HepG2 (cell line): Measurements from ENCODE around the gene RSAD1. TPM values are rescaled to one million over a fixed set of nuclear protein-coding genes. Genes with fewer than 3 reads are reported as not detected.

Experiments used
- CEBPB ChIP-seq: IDR thresholded peaks from 2 replicates; pipeline ENCODE4 v1.6.1; 2011; ENCODE audit warnings: low read depth, low read length, improper control_type of control experiment, borderline replicate concordance
- HMG20B ChIP-seq: conservative IDR thresholded peaks from 2 replicates; pipeline ENCODE4 v1.6.1; 2016; ENCODE audit warnings: missing genetic modification reagents, missing compliant biosample characterization
- JUN ChIP-seq: sonication (generic); formaldehyde crosslinking; IDR thresholded peaks from 2 replicates; pipeline ENCODE4 v1.4.0; 2020; ENCODE audit warnings: mild to moderate bottlenecking, missing genetic modification reagents
- KAT8 ChIP-seq: IDR thresholded peaks from 2 replicates; pipeline ENCODE4 v1.6.1; 2016; ENCODE audit warnings: missing genetic modification reagents, missing compliant biosample characterization
- MAFF ChIP-seq: IDR thresholded peaks from 2 replicates; pipeline ENCODE4 v1.6.1; 2011; ENCODE audit warnings: low read depth, low read length, improper control_type of control experiment
- MLLT10 ChIP-seq: sonication (generic); formaldehyde crosslinking; IDR thresholded peaks from 2 replicates; pipeline ENCODE4 v1.4.0; 2020; ENCODE audit warnings: missing genetic modification reagents
- MTA1 ChIP-seq: sonication (generic); formaldehyde crosslinking; IDR thresholded peaks from 2 replicates; pipeline ENCODE4 v1.4.0; 2020; ENCODE audit warnings: missing genetic modification reagents, mild to moderate bottlenecking, borderline replicate concordance
- MTA3 ChIP-seq: sonication (generic); formaldehyde crosslinking; IDR thresholded peaks from 2 replicates; pipeline ENCODE4 v1.4.0; 2020; ENCODE audit warnings: missing genetic modification reagents
- PLRG1 ChIP-seq: fragments of 450-650 bp; conservative IDR thresholded peaks from 2 replicates; pipeline ENCODE4 v1.6.1; 2016
- SOX5 ChIP-seq: IDR thresholded peaks from 2 replicates; pipeline ENCODE4 v1.6.1; 2016; ENCODE audit warnings: borderline replicate concordance
- SRF ChIP-seq: IDR thresholded peaks from 2 replicates; pipeline ENCODE4 v1.6.1; 2011; ENCODE audit warnings: mild to moderate bottlenecking, low read depth, low read length, moderate library complexity
- TOE1 ChIP-seq: sonication (generic); formaldehyde crosslinking; IDR thresholded peaks from 2 replicates; pipeline ENCODE4 v1.4.0; 2020; ENCODE audit warnings: mild to moderate bottlenecking, missing genetic modification reagents
- WIZ ChIP-seq: sonication (generic); formaldehyde crosslinking; IDR thresholded peaks from 2 replicates; pipeline ENCODE4 v1.5.1; 2020; ENCODE audit warnings: mild to moderate bottlenecking, missing genetic modification reagents
- YEATS4 ChIP-seq: sonication (generic); formaldehyde crosslinking; IDR thresholded peaks from 2 replicates; pipeline ENCODE4 v1.4.0; 2020; ENCODE audit warnings: missing genetic modification reagents, borderline replicate concordance
- ZNF343 ChIP-seq: sonication (generic); formaldehyde crosslinking; IDR thresholded peaks from 2 replicates; pipeline ENCODE4 v1.4.0; 2020; ENCODE audit warnings: mild to moderate bottlenecking, missing genetic modification reagents
- ZNF607 ChIP-seq: sonication (generic); formaldehyde crosslinking; IDR thresholded peaks from 2 replicates; pipeline ENCODE4 v1.5.1; 2020; ENCODE audit warnings: missing genetic modification reagents, mild to moderate bottlenecking, borderline replicate concordance
- ZNF646 ChIP-seq: sonication (generic); formaldehyde crosslinking; IDR thresholded peaks from 2 replicates; pipeline ENCODE4 v1.9.0; 2021; ENCODE audit warnings: mild to moderate bottlenecking, missing genetic modification reagents
- ZNF652 ChIP-seq: IDR thresholded peaks from 2 replicates; pipeline ENCODE4 v1.6.1; 2016; ENCODE audit warnings: low read depth, borderline replicate concordance
- polyA plus RNA-seq, 8 experiments: library from polyadenylated mRNA; depleted of rRNA in 3 of 8; stranded (reverse) in 7 of 8; unstranded in 1 of 8; fragments of >200 nt; fragmentation: Illumina TruSeq in 4 of 8; extraction: Trizol in 4 of 8; gene quantifications; 2 replicates each; pipeline versions ENCODE4 v1.2.1 to v1.2.3, GENCODE V29; 2011 to 2016; ENCODE audit warnings: low read depth in 4 of 8, missing spikeins in 1 of 8, mixed read lengths in 1 of 8; ENCODE audit not compliant: insufficient read depth in 1 of 8
- total RNA-seq, 5 experiments: library from RNA; depleted of rRNA; stranded (reverse); fragments of >200 nt; fragmentation: Illumina TruSeq; extraction: Trizol; gene quantifications; 2 replicates each; pipeline ENCODE4 v1.2.3, GENCODE V29; 2016; ENCODE audit warnings: low read depth in 1 of 5
- TF ChIP-seq, protein P1 (sequence below): sonication (generic); formaldehyde crosslinking; IDR thresholded peaks from 2 replicates; pipeline ENCODE4 v1.4.0; 2020; ENCODE audit warnings: missing genetic modification reagents, borderline replicate concordance
- TF ChIP-seq, protein P2 (sequence below): sonication (generic); formaldehyde crosslinking; IDR thresholded peaks from 2 replicates; pipeline ENCODE4 v1.8.0; 2022; ENCODE audit warnings: missing genetic modification reagents, low read depth, mild to moderate bottlenecking, borderline replicate concordance

The RSAD1 gene
- total and polyA plus RNA-seq, 2 of the 13 experiments (the other 11 are each of a cell fraction or from before 2014, with no cell fraction given) = 22.7 to 27.7 TPM

DNA sequence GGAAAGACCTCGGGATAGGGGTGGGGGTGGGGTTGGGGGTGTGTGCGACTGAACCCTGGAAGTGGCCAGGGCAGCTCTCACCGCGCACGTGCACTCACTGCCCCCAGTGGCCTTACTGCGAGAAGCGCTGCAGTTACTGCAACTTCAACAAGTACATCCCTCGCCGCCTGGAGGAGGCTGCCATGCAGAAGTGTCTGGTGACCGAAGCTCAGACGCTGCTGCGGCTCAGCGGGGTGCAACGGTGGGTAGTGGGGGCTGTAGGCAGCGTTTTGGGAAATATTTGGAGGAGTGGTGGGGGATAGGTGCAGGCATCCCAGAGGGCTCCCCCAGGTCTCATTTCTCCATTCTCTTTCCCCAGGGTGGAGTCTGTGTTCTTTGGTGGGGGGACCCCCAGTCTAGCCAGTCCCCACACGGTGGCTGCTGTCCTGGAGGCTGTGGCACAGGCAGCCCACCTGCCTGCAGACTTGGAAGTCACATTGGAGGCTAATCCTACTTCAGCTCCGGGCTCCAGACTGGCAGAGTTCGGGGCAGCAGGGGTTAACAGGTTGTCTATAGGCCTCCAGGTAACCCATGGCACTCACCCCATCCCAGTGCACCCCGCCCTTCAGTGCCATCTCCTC is 972 bp downstream of the RSAD1 start (continued):
- TF ChIP-seq, protein P1, sequence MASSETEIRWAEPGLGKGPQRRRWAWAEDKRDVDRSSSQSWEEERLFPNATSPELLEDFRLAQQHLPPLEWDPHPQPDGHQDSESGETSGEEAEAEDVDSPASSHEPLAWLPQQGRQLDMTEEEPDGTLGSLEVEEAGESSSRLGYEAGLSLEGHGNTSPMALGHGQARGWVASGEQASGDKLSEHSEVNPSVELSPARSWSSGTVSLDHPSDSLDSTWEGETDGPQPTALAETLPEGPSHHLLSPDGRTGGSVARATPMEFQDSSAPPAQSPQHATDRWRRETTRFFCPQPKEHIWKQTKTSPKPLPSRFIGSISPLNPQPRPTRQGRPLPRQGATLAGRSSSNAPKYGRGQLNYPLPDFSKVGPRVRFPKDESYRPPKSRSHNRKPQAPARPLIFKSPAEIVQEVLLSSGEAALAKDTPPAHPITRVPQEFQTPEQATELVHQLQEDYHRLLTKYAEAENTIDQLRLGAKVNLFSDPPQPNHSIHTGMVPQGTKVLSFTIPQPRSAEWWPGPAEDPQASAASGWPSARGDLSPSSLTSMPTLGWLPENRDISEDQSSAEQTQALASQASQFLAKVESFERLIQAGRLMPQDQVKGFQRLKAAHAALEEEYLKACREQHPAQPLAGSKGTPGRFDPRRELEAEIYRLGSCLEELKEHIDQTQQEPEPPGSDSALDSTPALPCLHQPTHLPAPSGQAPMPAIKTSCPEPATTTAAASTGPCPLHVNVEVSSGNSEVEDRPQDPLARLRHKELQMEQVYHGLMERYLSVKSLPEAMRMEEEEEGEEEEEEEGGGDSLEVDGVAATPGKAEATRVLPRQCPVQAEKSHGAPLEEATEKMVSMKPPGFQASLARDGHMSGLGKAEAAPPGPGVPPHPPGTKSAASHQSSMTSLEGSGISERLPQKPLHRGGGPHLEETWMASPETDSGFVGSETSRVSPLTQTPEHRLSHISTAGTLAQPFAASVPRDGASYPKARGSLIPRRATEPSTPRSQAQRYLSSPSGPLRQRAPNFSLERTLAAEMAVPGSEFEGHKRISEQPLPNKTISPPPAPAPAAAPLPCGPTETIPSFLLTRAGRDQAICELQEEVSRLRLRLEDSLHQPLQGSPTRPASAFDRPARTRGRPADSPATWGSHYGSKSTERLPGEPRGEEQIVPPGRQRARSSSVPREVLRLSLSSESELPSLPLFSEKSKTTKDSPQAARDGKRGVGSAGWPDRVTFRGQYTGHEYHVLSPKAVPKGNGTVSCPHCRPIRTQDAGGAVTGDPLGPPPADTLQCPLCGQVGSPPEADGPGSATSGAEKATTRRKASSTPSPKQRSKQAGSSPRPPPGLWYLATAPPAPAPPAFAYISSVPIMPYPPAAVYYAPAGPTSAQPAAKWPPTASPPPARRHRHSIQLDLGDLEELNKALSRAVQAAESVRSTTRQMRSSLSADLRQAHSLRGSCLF (CRISPR knock-in tag) = no peak
- no peak for TF ChIP-seq ZNF343 (CRISPR knock-in tag)
- TF ChIP-seq MLLT10 (CRISPR knock-in tag) = no peak
- no peak for TF ChIP-seq PLRG1
- no peak for TF ChIP-seq CEBPB
- TF ChIP-seq TOE1 (CRISPR knock-in tag) = no peak
- no peak for TF ChIP-seq MTA1 (CRISPR knock-in tag)
- no peak for TF ChIP-seq SRF
- 0 out of 2 replicates have a peak, but pooled peaks have one; percentile 35 for TF ChIP-seq ZNF646
- TF ChIP-seq MAFF = no peak
- TF ChIP-seq HMG20B (CRISPR knock-in tag) = peak; percentile 80; the same call in 1 of the 2 replicates
- TF ChIP-seq SOX5 (CRISPR knock-in tag) = no peak
- TF ChIP-seq MTA3 (CRISPR knock-in tag) = no peak
- TF ChIP-seq YEATS4 (CRISPR knock-in tag) = no peak
- TF ChIP-seq, protein P2, sequence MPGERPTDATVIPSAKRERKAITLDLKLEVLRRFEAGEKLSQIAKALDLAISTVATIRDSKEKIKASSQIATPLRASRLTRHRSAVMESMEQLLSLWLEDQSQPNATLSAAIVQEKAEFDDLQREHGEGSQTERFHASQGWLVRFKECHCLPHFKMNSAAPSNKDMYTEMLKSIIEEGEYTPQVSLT (CRISPR knock-in tag) = no peak
- TF ChIP-seq ZNF652 (CRISPR knock-in tag) = no peak
- no peak for TF ChIP-seq JUN
- TF ChIP-seq KAT8 = no peak
- no peak for TF ChIP-seq ZNF607 (CRISPR knock-in tag)
- no peak for TF ChIP-seq WIZ (CRISPR knock-in tag)
